H9 (cell line): ENCODE data around the gene PGM2L1. TPM values are rescaled to one million over a fixed set of nuclear protein-coding genes. Genes with fewer than 3 reads are reported as not detected.

Experiments
- DNase-seq: peaks from one replicate; pipeline ENCODE4 v3.0.0-alpha.2; 2017
- H2AFZ ChIP-seq: one replicate; pipeline ENCODE4 v1.6.1; 2013; ENCODE audit warnings: mild to moderate bottlenecking, low read length, control low read depth, moderate library complexity
- H2AK5ac ChIP-seq: 2 replicates; pipeline ENCODE4 v1.6.1; 2013; ENCODE audit warnings: low read length, control low read depth, mixed read lengths; ENCODE audit not compliant: insufficient read length
- H2BK120ac ChIP-seq: one replicate; pipeline ENCODE4 v1.6.1; 2013; ENCODE audit warnings: low read depth, mild to moderate bottlenecking, low read length, control low read depth, inconsistent platforms; ENCODE audit not compliant: poor library complexity, severe bottlenecking
- H2BK12ac ChIP-seq: 2 replicates; pipeline ENCODE4 v1.6.1; 2013; ENCODE audit warnings: low read length, control low read depth, mixed read lengths, low read depth; ENCODE audit not compliant: insufficient read length
- H2BK15ac ChIP-seq: 2 replicates; pipeline ENCODE4 v1.6.1; 2013; ENCODE audit warnings: low read depth, low read length, control low read depth
- H2BK20ac ChIP-seq: one replicate; pipeline ENCODE4 v1.6.1; 2013; ENCODE audit warnings: low read depth, mild to moderate bottlenecking, low read length, control low read depth, inconsistent platforms; ENCODE audit not compliant: poor library complexity, severe bottlenecking
- H2BK5ac ChIP-seq: 2 replicates; pipeline ENCODE4 v1.6.1; 2013; ENCODE audit warnings: low read length, control low read depth, mixed read lengths; ENCODE audit not compliant: insufficient read length
- H3K14ac ChIP-seq: 2 replicates; pipeline ENCODE4 v1.6.1; 2013; ENCODE audit warnings: low read length, control low read depth; ENCODE audit not compliant: insufficient read depth
- H3K18ac ChIP-seq: 2 replicates; pipeline ENCODE4 v1.6.1; 2013; ENCODE audit warnings: low read depth, mild to moderate bottlenecking, mixed read lengths, low read length, control low read depth; ENCODE audit not compliant: insufficient read length
- H3K23ac ChIP-seq: 2 replicates; pipeline ENCODE4 v1.6.1; 2013; ENCODE audit warnings: low read length, control low read depth, mixed read lengths, low read depth; ENCODE audit not compliant: insufficient read length
- H3K23me2 ChIP-seq: 2 replicates; pipeline ENCODE4 v1.6.1; 2013; ENCODE audit warnings: low read depth, mild to moderate bottlenecking, mixed read lengths, low read length, control low read depth; ENCODE audit not compliant: insufficient read length, poor library complexity, severe bottlenecking
- H3K27ac ChIP-seq: 2 replicates; pipeline ENCODE4 v1.5.1; 2013; ENCODE audit warnings: low read length, control low read depth, mixed read lengths, low read depth; ENCODE audit not compliant: insufficient read length
- H3K27me3 ChIP-seq: 2 replicates; pipeline ENCODE4 v1.6.1; 2013; ENCODE audit warnings: low read length, control low read depth, inconsistent platforms; ENCODE audit not compliant: insufficient read depth
- H3K4ac ChIP-seq: 2 replicates; pipeline ENCODE4 v1.6.1; 2013; ENCODE audit warnings: low read depth, mild to moderate bottlenecking, control low read depth, inconsistent platforms, low read length, moderate library complexity
- H3K4me1 ChIP-seq: 2 replicates; pipeline ENCODE4 v1.6.1; 2013; ENCODE audit warnings: low read length, control low read depth, inconsistent platforms; ENCODE audit not compliant: insufficient read depth
- H3K4me2 ChIP-seq: 2 replicates; pipeline ENCODE4 v1.6.1; 2013; ENCODE audit warnings: low read length, control low read depth, mixed read lengths; ENCODE audit not compliant: insufficient read length, insufficient read depth
- H3K56ac ChIP-seq: 2 replicates; pipeline ENCODE4 v1.6.1; 2013; ENCODE audit warnings: low read depth, mild to moderate bottlenecking, mixed read lengths, low read length, control low read depth; ENCODE audit not compliant: insufficient read length
- H3K79me1 ChIP-seq: 2 replicates; pipeline ENCODE4 v1.6.1; 2013; ENCODE audit warnings: low read depth, mild to moderate bottlenecking, moderate library complexity, low read length, control low read depth, inconsistent platforms; ENCODE audit not compliant: insufficient read depth, poor library complexity, severe bottlenecking
- H3K79me2 ChIP-seq: 2 replicates; pipeline ENCODE4 v1.6.1; 2013; ENCODE audit warnings: low read length, control low read depth, inconsistent platforms; ENCODE audit not compliant: insufficient read depth
- H3K9ac ChIP-seq: 2 replicates; pipeline ENCODE4 v1.6.1; 2013; ENCODE audit warnings: low read length, control low read depth, mixed read lengths; ENCODE audit not compliant: insufficient read length; ENCODE audit errors: extremely low read depth
- H3K9me3 ChIP-seq: one replicate; pipeline ENCODE4 v1.6.1; 2013; ENCODE audit warnings: low read depth, low read length, inconsistent platforms; ENCODE audit not compliant: control insufficient read depth
- H3T11ph ChIP-seq: one replicate; pipeline ENCODE4 v1.6.1; 2013; ENCODE audit warnings: mild to moderate bottlenecking, low read length, control low read depth, inconsistent platforms
- H4K20me1 ChIP-seq: one replicate; pipeline ENCODE4 v1.6.1; 2013; ENCODE audit not compliant: control insufficient read depth, insufficient read length, insufficient read depth
- H4K5ac ChIP-seq: 2 replicates; pipeline ENCODE4 v1.6.1; 2013; ENCODE audit warnings: low read depth, mild to moderate bottlenecking, mixed read lengths, low read length, control low read depth; ENCODE audit not compliant: insufficient read length
- H4K8ac ChIP-seq: replicated peaks from 2 replicates; pipeline ENCODE4 v1.6.1; 2013; ENCODE audit warnings: low read length, control low read depth, mixed read lengths, low read depth; ENCODE audit not compliant: insufficient read length
- H4K91ac ChIP-seq: 2 replicates; pipeline ENCODE4 v1.6.1; 2013; ENCODE audit warnings: low read depth, mild to moderate bottlenecking, moderate library complexity, mixed read lengths, low read length, control low read depth; ENCODE audit not compliant: insufficient read length
- H3K27ac Mint-ChIP-seq, 3 experiments: 2 replicates in 2 of 3; 3 replicates in 1 of 3; pipeline ENCODE4 v1.8.0; 2020 to 2021; ENCODE audit warnings: mixed read lengths in 3 of 3, mild to moderate bottlenecking in 1 of 3, moderate library complexity in 1 of 3
- H3K27me3 Mint-ChIP-seq: 2 replicates; pipeline ENCODE4 v1.8.0; 2021; ENCODE audit warnings: low read depth, mild to moderate bottlenecking, moderate library complexity, mixed read lengths
- H3K36me3 Mint-ChIP-seq, 3 experiments: 2 replicates in 2 of 3; 3 replicates in 1 of 3; pipeline ENCODE4 v1.8.0; 2020 to 2021; ENCODE audit warnings: low read depth in 3 of 3, mixed read lengths in 3 of 3; ENCODE audit not compliant: insufficient read depth in 1 of 3
- H3K4me1 Mint-ChIP-seq, 2 experiments: 2 replicates each; pipeline ENCODE4 v1.8.0; 2020; ENCODE audit warnings: mixed read lengths in 2 of 2
- H3K4me3 Mint-ChIP-seq, 2 experiments: 2 replicates in 1 of 2; 3 replicates in 1 of 2; pipeline ENCODE4 v1.8.0; 2020 to 2021; ENCODE audit warnings: mild to moderate bottlenecking in 2 of 2, mixed read lengths in 2 of 2, moderate library complexity in 1 of 2
- H3K9me3 Mint-ChIP-seq, 2 experiments: 2 replicates in 1 of 2; 3 replicates in 1 of 2; pipeline ENCODE4 v1.8.0; 2020; ENCODE audit warnings: mild to moderate bottlenecking in 2 of 2, mixed read lengths in 2 of 2, moderate library complexity in 1 of 2
- WGBS: extraction: QIAGEN DNeasy Blood & Tissue Kit; methylation state at CpG from one replicate; pipeline ENCODE4 v1.1.7; 2013; ENCODE audit warnings: missing lambda C conversion rate, low lambda C conversion rate, mixed read lengths; ENCODE audit not compliant: insufficient read length; ENCODE audit errors: extremely low coverage; 5-methylcytosine and 5-hydroxymethylcytosine counted together
- total RNA-seq: library from RNA; stranded (reverse); gene quantifications from 2 replicates; pipeline ENCODE4 v1.2.1, GENCODE V29; 2021
- TF ChIP-seq, protein P1 (sequence below): fragments of 200-600 bp; sonication (generic); conservative IDR thresholded peaks from 3 replicates; pipeline ENCODE4 v1.8.0; 2021; ENCODE audit warnings: antibody characterized with exemption, mild to moderate bottlenecking

The PGM2L1 gene
- total RNA-seq, 1 experiment from 2014 or later: 16.9 TPM

DNA sequence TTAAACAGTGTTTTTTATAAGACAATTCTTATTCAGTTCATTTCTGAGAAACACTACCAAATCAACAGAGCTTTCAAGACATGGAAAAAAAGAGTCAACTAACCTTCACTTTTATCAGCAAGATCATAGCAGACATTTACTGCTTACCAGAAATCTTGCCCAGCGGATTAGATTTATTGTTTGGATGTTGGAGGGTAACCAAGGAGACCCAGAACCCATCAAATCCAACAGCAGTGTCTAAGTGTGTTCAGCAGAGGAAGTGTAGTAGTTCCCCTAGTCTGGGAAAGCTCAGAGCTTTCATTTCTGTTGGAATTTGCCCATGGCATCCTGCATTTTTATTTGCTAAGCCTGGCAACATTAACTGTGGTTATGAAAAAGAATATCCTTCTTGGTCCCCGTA lies 2.4 kb upstream of the PGM2L1 start:
- no CpG with 5 or more reads among the region's 2 CpGs for WGBS
- Mint-ChIP-seq H3K36me3 (peaks cover 0 to 2% (median 0%) of the 10 kb centered on the region in 3 experiments; a peak in 1 of 7 replicates), H3K4me1 (peaks cover 9 to 17% of the 10 kb centered on the region in 2 experiments), H3K4me3 (no peak overlapping the region), H3K27me3 (peaks cover 3% of the 10 kb centered on the region; the same call in 1 of the 2 replicates), H3K27ac (no peak overlapping the region), H3K9me3 (no peaks in the 10 kb centered on the region)
- no peaks in the 10 kb centered on the region for H4K20me1 ChIP-seq
- no peak overlapping the region for H3K27ac ChIP-seq
- no peak overlapping the region for H3K18ac ChIP-seq
- TF ChIP-seq, protein P1, sequence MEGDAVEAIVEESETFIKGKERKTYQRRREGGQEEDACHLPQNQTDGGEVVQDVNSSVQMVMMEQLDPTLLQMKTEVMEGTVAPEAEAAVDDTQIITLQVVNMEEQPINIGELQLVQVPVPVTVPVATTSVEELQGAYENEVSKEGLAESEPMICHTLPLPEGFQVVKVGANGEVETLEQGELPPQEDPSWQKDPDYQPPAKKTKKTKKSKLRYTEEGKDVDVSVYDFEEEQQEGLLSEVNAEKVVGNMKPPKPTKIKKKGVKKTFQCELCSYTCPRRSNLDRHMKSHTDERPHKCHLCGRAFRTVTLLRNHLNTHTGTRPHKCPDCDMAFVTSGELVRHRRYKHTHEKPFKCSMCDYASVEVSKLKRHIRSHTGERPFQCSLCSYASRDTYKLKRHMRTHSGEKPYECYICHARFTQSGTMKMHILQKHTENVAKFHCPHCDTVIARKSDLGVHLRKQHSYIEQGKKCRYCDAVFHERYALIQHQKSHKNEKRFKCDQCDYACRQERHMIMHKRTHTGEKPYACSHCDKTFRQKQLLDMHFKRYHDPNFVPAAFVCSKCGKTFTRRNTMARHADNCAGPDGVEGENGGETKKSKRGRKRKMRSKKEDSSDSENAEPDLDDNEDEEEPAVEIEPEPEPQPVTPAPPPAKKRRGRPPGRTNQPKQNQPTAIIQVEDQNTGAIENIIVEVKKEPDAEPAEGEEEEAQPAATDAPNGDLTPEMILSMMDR: no peak
- H3K23ac ChIP-seq: no peak overlapping the region
- H2BK20ac ChIP-seq: no peak overlapping the region
- H2BK120ac ChIP-seq: no peak overlapping the region
- H3T11ph ChIP-seq: no peak overlapping the region
- DNase-seq: no peak
- no peak overlapping the region for H2AFZ ChIP-seq
- no peaks in the 10 kb centered on the region for H3K4me1 ChIP-seq
- H3K9me3 ChIP-seq: no peaks in the 10 kb centered on the region
- H3K79me1 ChIP-seq: no peaks in the 10 kb centered on the region
- no peak overlapping the region for H2BK15ac ChIP-seq
- H3K27me3 ChIP-seq: no peaks in the 10 kb centered on the region
- no peak overlapping the region for H4K5ac ChIP-seq
- no peak overlapping the region for H3K56ac ChIP-seq
- H3K23me2 ChIP-seq: peaks cover 4% of the 10 kb centered on the region
- no peaks in the 10 kb centered on the region; the same call in 1 of the 2 replicates for H3K79me2 ChIP-seq
- H2AK5ac ChIP-seq: no peak overlapping the region
- no peak overlapping the region for H2BK5ac ChIP-seq
- no peak overlapping the region for H3K14ac ChIP-seq
- H4K91ac ChIP-seq: no peak overlapping the region
- no peak overlapping the region for H3K4ac ChIP-seq
- H3K9ac ChIP-seq: no peak overlapping the region
- no peak overlapping the region for H3K4me2 ChIP-seq
- no peak overlapping the region for H2BK12ac ChIP-seq
- no peak overlapping the region for H4K8ac ChIP-seq
